ENCODE measurements around the gene DIPK1B.
A peak's percentile ranks its signal among the peaks of the same experiment; 100 is the strongest.

The DIPK1B gene

GRCh38 chr9:136746621-136747020 is 34.2 kb downstream of the DIPK1B start:
- no peak overlapping the region for H4K91ac ChIP-seq (ENCODE audit: low read depth, low read length, poor library complexity)
- no peak overlapping the region for H3K27ac ChIP-seq (replicated peaks; ENCODE audit: low read length)
- peaks cover 0 to 5% of the 10 kb centered on the region in 2 donors for H3K9me3 ChIP-seq (replicated peaks in 1 of 2; ENCODE audit: control insufficient read depth in 2 of 2, insufficient read depth in 1 of 2, low read depth in 1 of 2, low read length in 2 of 2)
- H3K4me1 ChIP-seq (ENCODE audit: control insufficient read depth in 2 of 2, insufficient read depth in 1 of 2, low read depth in 1 of 2, low read length in 2 of 2) = peaks cover 7% of the 10 kb centered on the region in 2 donors
- H2AFZ ChIP-seq (ENCODE audit: low read length) = no peak overlapping the region
- no peak overlapping the region for H2BK120ac ChIP-seq (ENCODE audit: low read depth, low read length)
- no peak for DNase-seq (ENCODE audit: low spot score)
- peak overlapping the region; percentile 81 for H2AK5ac ChIP-seq (ENCODE audit: low read depth, low read length)
- no peak overlapping the region for H4K8ac ChIP-seq (ENCODE audit: low read depth, low read length)
- no peak overlapping the region for H3K23ac ChIP-seq (ENCODE audit: low read depth, low read length, poor library complexity)
- no peak overlapping the region for H3K4me2 ChIP-seq (ENCODE audit: insufficient read depth, low read length, poor library complexity, severe bottlenecking)
- H3K18ac ChIP-seq (ENCODE audit: low read length) = peak overlapping the region; percentile 38
- peak overlapping the region; percentile 85 for H2BK15ac ChIP-seq (ENCODE audit: low read length)
- H2BK5ac ChIP-seq (ENCODE audit: low read length) = peak overlapping the region; percentile 39
- no peak overlapping the region for H3K4me3 ChIP-seq (ENCODE audit: low read length in 2 of 2)
- peaks cover 2 to 43% (median 2%) of the 10 kb centered on the region in 3 experiments for H3K27me3 ChIP-seq (ENCODE audit: control insufficient read depth in 3 of 3, insufficient read depth in 3 of 3, low read depth in 1 of 3, low read length in 3 of 3)
- peak overlapping the region; percentile 73 for H2BK12ac ChIP-seq (ENCODE audit: low read length)
- no peak overlapping the region for H3K9ac ChIP-seq (ENCODE audit: low read depth, low read length, poor library complexity)
- no peaks in the 10 kb centered on the region for H3K79me1 ChIP-seq (ENCODE audit: low read depth, low read length)
- no peak overlapping the region for H3K4ac ChIP-seq (ENCODE audit: low read length)
- no peak overlapping the region for H3K14ac ChIP-seq (ENCODE audit: low read length)
- H3K36me3 ChIP-seq (replicated peaks in 1 of 2; ENCODE audit: control insufficient read depth in 2 of 2, insufficient read depth in 2 of 2, low read length in 2 of 2) = no peaks in the 10 kb centered on the region
- no CpG with 5 or more reads among the region's 18 CpGs for WGBS, 2 donors (ENCODE audit: extremely low coverage in 2 of 2, insufficient read length in 2 of 2, insufficient replicate concordance in 1 of 2)

GRCh38 chr9:136747161-136748060 is 35.0 kb downstream of the DIPK1B start:
- Histone ChIP-seq H2AK5ac (ENCODE audit: low read depth, low read length) (peak overlapping the region; percentile 56), H4K8ac (ENCODE audit: low read depth, low read length) (no peak overlapping the region), H3K18ac (ENCODE audit: low read length) (peak overlapping the region; percentile 28), H2AFZ (ENCODE audit: low read length) (no peak overlapping the region), H3K27me3 (ENCODE audit: control insufficient read depth in 3 of 3, insufficient read depth in 3 of 3, low read depth in 1 of 3, low read length in 3 of 3) (peaks cover 0 to 37% (median 2%) of the 10 kb centered on the region in 3 experiments), H3K9me3 (replicated peaks in 1 of 2; ENCODE audit: control insufficient read depth in 2 of 2, insufficient read depth in 1 of 2, low read depth in 1 of 2, low read length in 2 of 2) (peaks cover 0 to 5% of the 10 kb centered on the region in 2 donors), H2BK5ac (ENCODE audit: low read length) (peak overlapping the region; percentile 39), H2BK12ac (ENCODE audit: low read length) (no peak overlapping the region), H3K4me2 (ENCODE audit: insufficient read depth, low read length, poor library complexity, severe bottlenecking) (no peak overlapping the region), H3K23ac (ENCODE audit: low read depth, low read length, poor library complexity) (peak overlapping the region; percentile 20), H2BK15ac (ENCODE audit: low read length) (no peak overlapping the region), H3K36me3 (replicated peaks in 1 of 2; ENCODE audit: control insufficient read depth in 2 of 2, insufficient read depth in 2 of 2, low read length in 2 of 2) (no peaks in the 10 kb centered on the region), H3K4ac (ENCODE audit: low read length) (no peak overlapping the region), H3K27ac (replicated peaks; ENCODE audit: low read length) (no peak overlapping the region), H3K4me1 (ENCODE audit: control insufficient read depth in 2 of 2, insufficient read depth in 1 of 2, low read depth in 1 of 2, low read length in 2 of 2) (peaks cover 4 to 7% of the 10 kb centered on the region in 2 donors), H4K91ac (ENCODE audit: low read depth, low read length, poor library complexity) (no peak overlapping the region), H3K14ac (ENCODE audit: low read length) (peak overlapping the region; percentile 71), H3K4me3 (ENCODE audit: low read length in 2 of 2) (no peak overlapping the region), H3K79me1 (ENCODE audit: low read depth, low read length) (no peaks in the 10 kb centered on the region), H2BK120ac (ENCODE audit: low read depth, low read length) (no peak overlapping the region), H3K9ac (ENCODE audit: low read depth, low read length, poor library complexity) (no peak overlapping the region)
- DNase-seq (ENCODE audit: low spot score) = no peak
- WGBS, 2 donors (ENCODE audit: extremely low coverage in 2 of 2, insufficient read length in 2 of 2, insufficient replicate concordance in 1 of 2) = no CpG with 5 or more reads among the region's 22 CpGs

- peaks cover 0 to 3% of the 10 kb centered on the region in 2 donors for H3K4me1 ChIP-seq (ENCODE audit: control insufficient read depth in 2 of 2, insufficient read depth in 1 of 2, low read depth in 1 of 2, low read length in 2 of 2)
Observed at GRCh38 chr9:136748201-136748600, 35.8 kb downstream of the DIPK1B start, which contains the start of gene LCN6. LCN6 (minus strand) TSS chr9:136748525; CDS start chr9:136748483, 42 bp downstream.

More at GRCh38 chr9:136748201-136748600, 35.8 kb downstream of the DIPK1B start, which contains the start of gene LCN6:
- Histone ChIP-seq H3K14ac (ENCODE audit: low read length) (peak within 1 kb of the TSS; percentile 98), H2BK5ac (ENCODE audit: low read length) (peak within 1 kb of the TSS; percentile 53), H2BK12ac (ENCODE audit: low read length) (peak within 1 kb of the TSS; percentile 84), H4K8ac (ENCODE audit: low read depth, low read length) (peak within 1 kb of the TSS; percentile 43), H2AFZ (ENCODE audit: low read length) (no peak within 1 kb of the TSS), H3K9me3 (replicated peaks in 1 of 2; ENCODE audit: control insufficient read depth in 2 of 2, insufficient read depth in 1 of 2, low read depth in 1 of 2, low read length in 2 of 2) (peaks cover 0 to 5% of the 10 kb centered on the region in 2 donors), H3K79me1 (ENCODE audit: low read depth, low read length) (no peaks in the 10 kb centered on the region), H3K27me3 (ENCODE audit: control insufficient read depth in 3 of 3, insufficient read depth in 3 of 3, low read depth in 1 of 3, low read length in 3 of 3) (peaks cover 0 to 35% (median 0%) of the 10 kb centered on the region in 3 experiments), H2AK5ac (ENCODE audit: low read depth, low read length) (peak within 1 kb of the TSS; percentile 90), H2BK15ac (ENCODE audit: low read length) (peak within 1 kb of the TSS; percentile 75), H3K4ac (ENCODE audit: low read length) (no peak within 1 kb of the TSS), H4K91ac (ENCODE audit: low read depth, low read length, poor library complexity) (no peak within 1 kb of the TSS), H3K9ac (ENCODE audit: low read depth, low read length, poor library complexity) (peak within 1 kb of the TSS; percentile 84), H3K4me3 (ENCODE audit: low read length in 2 of 2) (no peak within 1 kb of the TSS), H3K27ac (replicated peaks; ENCODE audit: low read length) (no peak within 1 kb of the TSS), H3K36me3 (replicated peaks in 1 of 2; ENCODE audit: control insufficient read depth in 2 of 2, insufficient read depth in 2 of 2, low read length in 2 of 2) (no peaks in the 10 kb centered on the region), H3K4me2 (ENCODE audit: insufficient read depth, low read length, poor library complexity, severe bottlenecking) (no peak within 1 kb of the TSS), H3K23ac (ENCODE audit: low read depth, low read length, poor library complexity) (peak within 1 kb of the TSS; percentile 20), H3K18ac (ENCODE audit: low read length) (peak within 1 kb of the TSS; percentile 87), H2BK120ac (ENCODE audit: low read depth, low read length) (no peak within 1 kb of the TSS)
- no peak for DNase-seq (ENCODE audit: low spot score)
- no CpG with 5 or more reads among the region's 8 CpGs for WGBS, 2 donors (ENCODE audit: extremely low coverage in 2 of 2, insufficient read length in 2 of 2, insufficient replicate concordance in 1 of 2)
